OCI-LY7 (cell line): ENCODE data around the gene SLC39A6. TPM values are rescaled to one million over a fixed set of nuclear protein-coding genes. Genes with fewer than 3 reads are reported as not detected.
"Not testable (repeated sequence)": the region's sequence is repeated elsewhere in the genome, so short reads cannot be mapped to it uniquely, and the experiment has no call there.

Experiments used
- BruUV-seq: library from RNA; stranded (reverse); fragments of 400-500 nt; replicated peaks from 2 replicates; lab custom pipeline; 2021; lab: Mats Ljungman, UMichigan
- CTCF ChIA-PET: fragments of 300-600 bp; sonication (Branson Sonifier 250); formaldehyde crosslinking; loops from one replicate; lab custom pipeline; 2022; ENCODE audit warnings: antibody characterized with exemption; ENCODE audit not compliant: unreplicated experiment; lab: Charles Lee
- POLR2A ChIA-PET: fragments of 300-600 bp; sonication (Branson Sonifier 250); formaldehyde crosslinking; loops from one replicate; lab custom pipeline; 2022; ENCODE audit warnings: antibody characterized with exemption; lab: Charles Lee
- DNase-seq: peaks from one replicate; pipeline ENCODE4 v3.0.0-alpha.2; 2015; ENCODE audit warnings: low spot score
- H2AFZ ChIP-seq: fragments of 200-600 bp; sonication (generic), shearing (Covaris generic); 2 replicates; pipeline ENCODE4 v1.6.1; 2014; ENCODE audit warnings: mild to moderate bottlenecking, antibody characterized with exemption, low read length, moderate library complexity
- H3K27ac ChIP-seq: fragments of 200-600 bp; sonication (generic); 2 replicates; pipeline ENCODE4 v1.5.1; 2014; ENCODE audit warnings: mixed run types, low read depth, mild to moderate bottlenecking, moderate library complexity, low read length, inconsistent platforms; ENCODE audit not compliant: poor library complexity, severe bottlenecking
- H3K36me3 ChIP-seq: fragments of 200-600 bp; sonication (generic); 2 replicates; pipeline ENCODE4 v1.6.1; 2014; ENCODE audit warnings: mild to moderate bottlenecking, antibody characterized with exemption, low read length, moderate library complexity, mixed read lengths; ENCODE audit not compliant: insufficient read depth
- H3K4me1 ChIP-seq: fragments of 200-600 bp; sonication (generic); 2 replicates; pipeline ENCODE4 v1.5.1; 2014; ENCODE audit warnings: mild to moderate bottlenecking, low read length; ENCODE audit not compliant: insufficient read depth, poor library complexity, severe bottlenecking
- H3K4me2 ChIP-seq: fragments of 200-600 bp; sonication (generic); 2 replicates; pipeline ENCODE4 v1.6.1; 2014; ENCODE audit warnings: mild to moderate bottlenecking, low read length
- H3K4me3 ChIP-seq: fragments of 200-600 bp; sonication (generic); 2 replicates; pipeline ENCODE4 v1.5.1; 2014; ENCODE audit warnings: mild to moderate bottlenecking, low read depth, low read length; ENCODE audit not compliant: poor library complexity, severe bottlenecking
- H3K79me2 ChIP-seq: fragments of 200-600 bp; sonication (generic); 2 replicates; pipeline ENCODE4 v1.6.1; 2016; ENCODE audit warnings: low read depth, mild to moderate bottlenecking, low read length, moderate library complexity, mixed read lengths; ENCODE audit not compliant: insufficient read depth
- H3K9me2 ChIP-seq: fragments of 200-600 bp; sonication (generic); 2 replicates; pipeline ENCODE4 v1.6.1; 2016; ENCODE audit warnings: mild to moderate bottlenecking, low read length, mixed read lengths; ENCODE audit not compliant: insufficient read depth
- H3K9me3 ChIP-seq: fragments of 200-600 bp; sonication (generic); 2 replicates; pipeline ENCODE4 v1.6.1; 2014; ENCODE audit warnings: mild to moderate bottlenecking, mixed run types, low read length, mixed read lengths
- H4K20me1 ChIP-seq: fragments of 200-600 bp; sonication (generic); 2 replicates; pipeline ENCODE4 v1.6.1; 2014; ENCODE audit warnings: mild to moderate bottlenecking, antibody characterized with exemption, low read length, moderate library complexity, mixed read lengths; ENCODE audit not compliant: insufficient read depth
- EZH2phosphoT487 ChIP-seq: fragments of 200-600 bp; sonication (generic); IDR thresholded peaks from 2 replicates; pipeline ENCODE4 v1.6.1; 2018; ENCODE audit warnings: low read depth, borderline replicate concordance, mild to moderate bottlenecking, mixed run types, antibody characterized with exemption, low read length, moderate library complexity, mixed read lengths
- intact Hi-C: fragments of 100-400 bp; cut with micrococcal nuclease; formaldehyde crosslinking; loops from one replicate; pipeline ENCODE4 v1.10.0; 2022; ENCODE audit not compliant: unreplicated experiment
- total RNA-seq, 2 experiments: library from RNA; depleted of rRNA in 1 of 2; stranded (reverse); fragments of >200 nt in 1 of 2; shearing (Covaris generic) in 1 of 2; gene quantifications; 2 replicates each; pipeline ENCODE4 v1.2.3, GENCODE V29; 2014 to 2022
- TF ChIP-seq, protein P1 (sequence below): fragments of 200-600 bp; sonication (generic); conservative IDR thresholded peaks from 2 replicates; pipeline ENCODE4 v1.5.1; 2014; ENCODE audit warnings: mild to moderate bottlenecking, antibody characterized with exemption, low read length, moderate library complexity, mixed read lengths

SLC39A6 gene
- total RNA-seq, 2 experiments from 2014 or later = 11.2 to 14.7 TPM

DNA sequence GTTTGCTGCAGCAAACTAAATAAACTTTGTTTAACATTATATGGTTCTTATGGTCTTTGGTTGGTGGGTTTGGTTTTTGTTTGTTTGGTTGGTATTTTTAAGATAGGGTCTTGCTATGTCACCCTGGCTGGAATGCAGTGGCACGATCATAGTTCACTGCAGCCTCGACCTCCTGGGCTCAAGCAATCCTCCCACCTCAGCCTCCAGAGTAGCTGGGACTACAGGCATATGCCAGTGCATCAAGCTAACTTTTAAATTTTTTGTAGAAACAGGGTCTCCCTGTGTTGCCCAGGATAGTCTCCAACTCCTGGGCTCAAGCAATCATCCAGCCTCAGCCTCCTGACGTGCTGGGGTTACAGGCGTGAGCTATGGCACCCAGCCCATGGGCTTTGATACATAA is 54.7 kb downstream of the SLC39A6 start:
- Histone ChIP-seq H3K4me2 (no peak overlapping the region), H3K9me2 (no peaks in the 10 kb centered on the region)

DNA sequence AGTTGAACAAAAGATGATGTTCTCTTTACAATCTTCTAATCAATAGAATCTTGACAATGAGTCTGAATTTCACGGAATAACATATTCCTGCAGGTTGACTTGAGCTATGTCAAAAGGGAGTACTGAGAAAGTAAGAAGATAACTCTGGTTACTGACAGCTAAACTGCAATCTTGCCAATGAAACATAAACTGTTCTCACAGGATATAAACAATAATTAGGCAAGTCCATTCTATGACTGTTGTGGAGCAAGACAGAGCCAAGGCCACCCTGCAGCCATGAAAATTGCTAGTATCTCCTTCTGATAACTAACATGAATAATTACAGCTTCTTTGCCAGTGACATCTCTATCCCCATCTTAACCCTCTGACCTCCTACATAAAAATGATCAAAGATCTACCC is 55.5 kb downstream of the SLC39A6 start:
- Histone ChIP-seq H3K9me3 (no peaks in the 10 kb centered on the region), H3K27ac (no peak overlapping the region), H4K20me1 (no peaks in the 10 kb centered on the region), H3K79me2 (no peaks in the 10 kb centered on the region), H3K4me3 (no peak overlapping the region), H3K36me3 (no peaks in the 10 kb centered on the region), H3K4me1 (no peaks in the 10 kb centered on the region), H3K9me2 (no peaks in the 10 kb centered on the region), H2AFZ (no peak overlapping the region), H3K4me2 (no peak overlapping the region)
- intact Hi-C loops = no loop called here
- POLR2A ChIA-PET = interaction anchor here (0.6 to 0.9 kb wide), 3 partner anchors 40 to 173 kb away, joined by 3 to 7 read pairs (median 4); partner anchors contain the start of gene ELP2
- BruUV-seq = no TSS peak
- no peak for TF ChIP-seq EZH2phosphoT487
- TF ChIP-seq, protein P1, sequence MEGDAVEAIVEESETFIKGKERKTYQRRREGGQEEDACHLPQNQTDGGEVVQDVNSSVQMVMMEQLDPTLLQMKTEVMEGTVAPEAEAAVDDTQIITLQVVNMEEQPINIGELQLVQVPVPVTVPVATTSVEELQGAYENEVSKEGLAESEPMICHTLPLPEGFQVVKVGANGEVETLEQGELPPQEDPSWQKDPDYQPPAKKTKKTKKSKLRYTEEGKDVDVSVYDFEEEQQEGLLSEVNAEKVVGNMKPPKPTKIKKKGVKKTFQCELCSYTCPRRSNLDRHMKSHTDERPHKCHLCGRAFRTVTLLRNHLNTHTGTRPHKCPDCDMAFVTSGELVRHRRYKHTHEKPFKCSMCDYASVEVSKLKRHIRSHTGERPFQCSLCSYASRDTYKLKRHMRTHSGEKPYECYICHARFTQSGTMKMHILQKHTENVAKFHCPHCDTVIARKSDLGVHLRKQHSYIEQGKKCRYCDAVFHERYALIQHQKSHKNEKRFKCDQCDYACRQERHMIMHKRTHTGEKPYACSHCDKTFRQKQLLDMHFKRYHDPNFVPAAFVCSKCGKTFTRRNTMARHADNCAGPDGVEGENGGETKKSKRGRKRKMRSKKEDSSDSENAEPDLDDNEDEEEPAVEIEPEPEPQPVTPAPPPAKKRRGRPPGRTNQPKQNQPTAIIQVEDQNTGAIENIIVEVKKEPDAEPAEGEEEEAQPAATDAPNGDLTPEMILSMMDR = no peak
- CTCF ChIA-PET = no interaction called here
- no peak for DNase-seq

More for the DNA sequence above, 54.7 kb downstream of the SLC39A6 start:
- no peaks in the 10 kb centered on the region for H3K4me1 ChIP-seq
- intact Hi-C loops = no loop called here
- TF ChIP-seq, protein P1 = no peak
- no peak for TF ChIP-seq EZH2phosphoT487
- no peaks in the 10 kb centered on the region for H3K79me2 ChIP-seq
- no peak overlapping the region for H3K4me3 ChIP-seq
- no TSS peak for BruUV-seq
- ChIA-PET POLR2A (interaction anchor here (0.9 kb wide), 1 partner anchor 39 kb away, joined by 4 read pairs; no protein-coding TSS in a partner anchor), CTCF (no interaction called here)
- no peak overlapping the region for H3K27ac ChIP-seq
- no peaks in the 10 kb centered on the region for H4K20me1 ChIP-seq
- H3K36me3 ChIP-seq = no peaks in the 10 kb centered on the region
- no peak for DNase-seq
- no peaks in the 10 kb centered on the region for H3K9me3 ChIP-seq
- H2AFZ ChIP-seq = no peak overlapping the region

DNA sequence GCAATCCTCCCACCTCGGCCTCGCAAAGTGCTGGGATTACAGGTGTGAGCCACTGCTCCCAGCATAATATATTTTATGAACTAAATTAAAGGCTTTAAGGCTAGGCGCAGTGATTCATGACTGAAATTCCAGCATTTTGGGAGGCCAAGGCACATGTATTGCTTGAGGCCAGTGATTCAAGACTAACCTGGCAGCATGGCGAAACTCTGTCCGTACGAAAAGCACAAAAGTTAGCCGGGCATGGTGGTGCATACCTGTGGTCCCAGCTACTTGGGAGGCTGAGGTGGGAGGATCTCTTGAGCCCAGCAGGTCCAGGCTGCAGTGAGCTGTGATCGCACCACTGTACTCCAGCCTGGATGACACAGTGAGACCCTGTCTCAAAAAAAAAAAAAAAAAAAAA is 56.7 kb downstream of the SLC39A6 start:
- H3K9me2 ChIP-seq, H4K20me1 ChIP-seq, H3K4me2 ChIP-seq, H3K79me2 ChIP-seq, H3K36me3 ChIP-seq, POLR2A ChIA-PET, H3K4me1 ChIP-seq, H3K9me3 ChIP-seq, H3K27ac ChIP-seq, H3K4me3 ChIP-seq, H2AFZ ChIP-seq, DNase-seq, CTCF ChIA-PET, BruUV-seq, intact Hi-C loops: not testable (repeated sequence)
